NT2/D1 (cell line): ENCODE data around the gene HNRNPR.

Experiments used
- DNase-seq: peaks from one replicate; pipeline ENCODE4 v3.0.0-alpha.2; 2011; ENCODE audit warnings: low read depth, low spot score
- H3K27me3 ChIP-seq: 2 replicates; pipeline ENCODE4 v1.6.0; 2011; ENCODE audit warnings: mild to moderate bottlenecking; ENCODE audit not compliant: insufficient read length, insufficient read depth
- H3K36me3 ChIP-seq: 2 replicates; pipeline ENCODE4 v1.6.1; 2011; ENCODE audit warnings: mild to moderate bottlenecking, low read length, mixed read lengths; ENCODE audit not compliant: insufficient read depth, insufficient read length
- H3K4me1 ChIP-seq: 2 replicates; pipeline ENCODE4 v1.5.1; 2011; ENCODE audit not compliant: insufficient read depth, insufficient read length
- H3K4me3 ChIP-seq: 2 replicates; pipeline ENCODE4 v1.5.1; 2011; ENCODE audit warnings: low read depth; ENCODE audit not compliant: insufficient read length
- H3K9ac ChIP-seq: 2 replicates; pipeline ENCODE4 v1.6.0; 2011; ENCODE audit warnings: low read depth; ENCODE audit not compliant: insufficient read length
- H3K9me3 ChIP-seq: 2 replicates; pipeline ENCODE4 v1.5.1; 2011; ENCODE audit warnings: mild to moderate bottlenecking, low read length; ENCODE audit not compliant: insufficient read depth
- SUZ12 ChIP-seq: IDR thresholded peaks from 2 replicates; pipeline ENCODE4 v1.6.1; 2011; ENCODE audit not compliant: insufficient read length, insufficient read depth; ENCODE audit errors: extremely low read depth
- YY1 ChIP-seq: IDR thresholded peaks from 2 replicates; pipeline ENCODE4 v1.6.1; 2011; ENCODE audit not compliant: insufficient read length, insufficient read depth
- ZNF274 ChIP-seq: IDR thresholded peaks from 2 replicates; pipeline ENCODE4 v1.6.1; 2011; ENCODE audit warnings: mild to moderate bottlenecking, low read depth, low read length

The HNRNPR gene

DNA sequence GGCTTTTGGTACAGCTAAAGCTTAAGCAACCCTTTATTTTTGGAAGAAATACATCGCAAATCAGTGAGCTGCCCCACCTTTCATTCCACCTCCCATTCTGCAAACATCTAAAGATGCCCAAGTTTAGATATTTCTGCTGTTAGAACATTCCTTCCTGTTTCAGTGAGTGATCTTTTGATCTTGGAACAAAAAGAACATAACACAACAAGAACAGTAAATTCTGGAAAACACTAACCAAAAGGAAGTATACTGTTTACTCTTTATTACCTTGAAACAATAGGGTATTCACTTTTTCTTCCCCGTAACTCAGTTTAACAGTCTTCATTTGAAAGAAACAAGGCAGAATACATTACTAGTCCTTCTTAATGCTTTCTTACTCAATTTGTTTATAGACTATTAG, 40.6 kb downstream of the HNRNPR start:
- Histone ChIP-seq H3K27me3 (no peaks in the 10 kb centered on the region), H3K4me3 (no peak overlapping the region), H3K9ac (no peak overlapping the region), H3K36me3 (peaks cover 50% of the 10 kb centered on the region), H3K9me3 (no peaks in the 10 kb centered on the region), H3K4me1 (no peaks in the 10 kb centered on the region)
- TF ChIP-seq YY1 (no peak), ZNF274 (no peak), SUZ12 (no peak)
- DNase-seq = no peak

DNA sequence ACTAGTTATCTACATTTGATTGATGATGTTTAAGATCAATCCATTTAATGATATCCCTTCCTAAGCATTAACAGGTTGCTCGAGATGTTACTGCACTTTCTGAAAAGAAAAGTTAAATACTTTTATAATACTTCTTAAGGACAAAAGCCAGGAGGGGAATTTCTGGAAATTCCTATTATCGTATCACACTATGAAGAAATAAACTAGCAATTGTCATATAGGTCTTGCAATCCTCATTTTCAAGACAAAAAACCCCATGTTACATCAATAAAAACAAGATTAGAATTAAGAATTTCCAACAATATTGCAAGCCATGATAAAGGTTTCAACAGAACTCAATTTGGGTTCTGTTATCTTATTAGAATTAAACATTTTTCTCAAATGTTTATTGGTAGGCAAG, 47.2 kb downstream of the HNRNPR start:
- peaks cover 20% of the 10 kb centered on the region for H3K36me3 ChIP-seq
- no peak for TF ChIP-seq SUZ12
- no peak for TF ChIP-seq YY1
- no peak for TF ChIP-seq ZNF274

GRCh38 chr1:23291706-23292105, 52.4 kb downstream of the HNRNPR start:
- Histone ChIP-seq H3K9ac (no peak overlapping the region), H3K27me3 (no peaks in the 10 kb centered on the region), H3K9me3 (no peaks in the 10 kb centered on the region), H3K4me1 (no peaks in the 10 kb centered on the region), H3K36me3 (peaks cover 19% of the 10 kb centered on the region), H3K4me3 (no peak overlapping the region)
- no peak for DNase-seq
- no peak for TF ChIP-seq ZNF274
- TF ChIP-seq YY1 = no peak
- no peak for TF ChIP-seq SUZ12

More for the DNA sequence above, 47.2 kb downstream of the HNRNPR start:
- DNase-seq = no peak
- H3K4me1 ChIP-seq = no peaks in the 10 kb centered on the region
- no peak overlapping the region for H3K4me3 ChIP-seq
- H3K27me3 ChIP-seq = no peaks in the 10 kb centered on the region
- H3K9ac ChIP-seq = no peak overlapping the region
- no peaks in the 10 kb centered on the region for H3K9me3 ChIP-seq

DNA sequence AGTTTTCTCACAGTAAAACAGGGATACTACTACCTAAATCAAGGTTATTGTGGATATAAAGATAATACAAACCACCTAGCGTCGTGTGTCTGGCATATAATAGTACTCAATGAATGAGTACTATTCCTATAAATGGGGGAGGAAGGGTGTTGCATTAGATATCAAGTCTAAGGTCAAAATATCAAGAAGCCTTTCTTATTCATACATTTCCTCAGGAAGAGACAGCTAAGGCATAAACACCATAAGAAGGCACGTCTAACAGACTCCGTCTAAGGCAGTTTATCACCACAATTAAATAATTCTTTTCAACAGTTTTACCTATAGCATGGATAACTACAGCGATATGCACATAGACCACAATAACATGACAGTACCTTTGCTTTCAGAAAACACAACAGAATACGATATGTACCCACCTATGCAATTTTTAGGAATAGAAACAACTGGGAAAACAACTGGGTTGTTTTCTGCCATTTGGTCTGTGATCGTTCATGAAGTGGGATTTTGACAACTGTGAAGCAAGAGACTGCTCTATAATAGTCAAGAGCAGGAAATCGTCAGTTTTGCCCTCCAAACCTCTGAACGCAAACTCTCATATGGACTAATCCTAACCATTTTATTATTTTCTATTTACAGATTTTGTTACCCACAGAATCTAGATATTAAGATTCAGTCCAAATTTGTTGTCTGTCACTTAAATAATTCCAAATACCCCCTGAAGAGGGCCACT, 53.1 kb downstream of the HNRNPR start:
- H3K4me3 ChIP-seq = no peak overlapping the region
- no peaks in the 10 kb centered on the region for H3K27me3 ChIP-seq
- H3K36me3 ChIP-seq = peaks cover 22% of the 10 kb centered on the region
- DNase-seq = no peak
- no peak for TF ChIP-seq SUZ12
- TF ChIP-seq YY1 = no peak
- no peak for TF ChIP-seq ZNF274
- no peaks in the 10 kb centered on the region for H3K9me3 ChIP-seq
- no peaks in the 10 kb centered on the region for H3K4me1 ChIP-seq
- no peak overlapping the region for H3K9ac ChIP-seq

DNA sequence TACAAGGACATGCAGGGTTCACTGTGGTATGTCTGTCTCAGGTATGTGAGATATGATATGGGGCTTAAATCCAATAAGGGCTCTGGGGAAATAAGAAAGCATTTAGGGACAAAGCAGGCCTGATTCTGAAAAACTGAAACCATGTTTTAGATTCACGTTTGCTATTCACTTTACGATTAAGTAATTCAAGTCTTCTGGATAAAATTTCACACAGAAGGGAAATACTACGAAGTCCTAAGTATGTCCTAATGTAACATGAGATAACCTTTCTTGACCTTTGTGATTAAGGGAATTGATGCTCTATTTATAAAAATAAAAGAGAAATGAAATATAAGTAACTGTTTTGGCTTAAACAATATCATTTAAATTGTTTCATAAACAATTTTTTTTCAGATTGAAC, 55.4 kb downstream of the HNRNPR start:
- Histone ChIP-seq H3K9me3 (no peaks in the 10 kb centered on the region), H3K9ac (no peak overlapping the region), H3K4me3 (no peak overlapping the region), H3K36me3 (peaks cover 21% of the 10 kb centered on the region), H3K4me1 (no peaks in the 10 kb centered on the region), H3K27me3 (no peaks in the 10 kb centered on the region)
- no peak for TF ChIP-seq YY1
- no peak for TF ChIP-seq SUZ12
- TF ChIP-seq ZNF274 = no peak
- no peak for DNase-seq

GRCh38 chr1:23288201-23288600, 55.9 kb downstream of the HNRNPR start:
- no peak for DNase-seq
- H3K9me3 ChIP-seq = no peaks in the 10 kb centered on the region
- no peak for TF ChIP-seq SUZ12
- no peak for TF ChIP-seq YY1
- TF ChIP-seq ZNF274 = no peak
- H3K36me3 ChIP-seq = peaks cover 26% of the 10 kb centered on the region
- no peak overlapping the region for H3K4me3 ChIP-seq
- H3K27me3 ChIP-seq = no peaks in the 10 kb centered on the region
- no peaks in the 10 kb centered on the region for H3K4me1 ChIP-seq
- H3K9ac ChIP-seq = no peak overlapping the region

GRCh38 chr1:23286401-23286800, 57.7 kb downstream of the HNRNPR start:
- no peak for TF ChIP-seq SUZ12
- TF ChIP-seq YY1 = no peak
- no peak for TF ChIP-seq ZNF274

More at GRCh38 chr1:23286401-23286800, 57.7 kb downstream of the HNRNPR start:
- Histone ChIP-seq H3K36me3 (peaks cover 43% of the 10 kb centered on the region), H3K9me3 (no peaks in the 10 kb centered on the region), H3K4me1 (no peaks in the 10 kb centered on the region), H3K4me3 (no peak overlapping the region), H3K9ac (no peak overlapping the region), H3K27me3 (no peaks in the 10 kb centered on the region)
- DNase-seq = no peak
